Dermis blood vessel endothelial cell (primary cell): ENCODE measurements around the gene NXT1. TPM values are rescaled to one million over a fixed set of nuclear protein-coding genes. Genes with fewer than 3 reads are reported as not detected.

Experiments used
- DNase-seq: peaks from one replicate; pipeline ENCODE4 v3.0.0; 2010
- total RNA-seq: library from RNA; depleted of rRNA; stranded (reverse); fragments of >200 nt; gene quantifications from 2 replicates; pipeline ENCODE4 v1.2.3, GENCODE V29; 2014

The NXT1 gene
- total RNA-seq, 1 donor from 2014 or later: 36.2 TPM

DNA sequence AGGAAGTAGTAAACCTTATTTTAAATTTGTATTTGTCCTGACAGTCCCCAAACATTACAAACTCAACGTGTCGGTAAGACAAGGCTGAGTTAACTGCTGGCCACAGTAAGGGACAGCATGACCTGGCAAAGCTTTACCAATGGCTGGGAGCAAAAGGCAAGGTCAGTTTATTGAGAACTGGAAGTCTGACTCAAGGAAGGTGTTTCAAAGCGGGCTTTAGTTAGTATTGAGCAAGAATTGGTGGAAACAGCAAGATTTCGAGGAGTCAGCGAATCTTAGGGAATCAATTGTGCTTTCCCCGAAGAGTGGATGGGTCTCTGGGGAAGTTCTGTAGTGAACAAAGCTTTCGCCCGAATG, 10.5 kb downstream of the NXT1 start:
- DNase-seq: peak; percentile 45

DNA sequence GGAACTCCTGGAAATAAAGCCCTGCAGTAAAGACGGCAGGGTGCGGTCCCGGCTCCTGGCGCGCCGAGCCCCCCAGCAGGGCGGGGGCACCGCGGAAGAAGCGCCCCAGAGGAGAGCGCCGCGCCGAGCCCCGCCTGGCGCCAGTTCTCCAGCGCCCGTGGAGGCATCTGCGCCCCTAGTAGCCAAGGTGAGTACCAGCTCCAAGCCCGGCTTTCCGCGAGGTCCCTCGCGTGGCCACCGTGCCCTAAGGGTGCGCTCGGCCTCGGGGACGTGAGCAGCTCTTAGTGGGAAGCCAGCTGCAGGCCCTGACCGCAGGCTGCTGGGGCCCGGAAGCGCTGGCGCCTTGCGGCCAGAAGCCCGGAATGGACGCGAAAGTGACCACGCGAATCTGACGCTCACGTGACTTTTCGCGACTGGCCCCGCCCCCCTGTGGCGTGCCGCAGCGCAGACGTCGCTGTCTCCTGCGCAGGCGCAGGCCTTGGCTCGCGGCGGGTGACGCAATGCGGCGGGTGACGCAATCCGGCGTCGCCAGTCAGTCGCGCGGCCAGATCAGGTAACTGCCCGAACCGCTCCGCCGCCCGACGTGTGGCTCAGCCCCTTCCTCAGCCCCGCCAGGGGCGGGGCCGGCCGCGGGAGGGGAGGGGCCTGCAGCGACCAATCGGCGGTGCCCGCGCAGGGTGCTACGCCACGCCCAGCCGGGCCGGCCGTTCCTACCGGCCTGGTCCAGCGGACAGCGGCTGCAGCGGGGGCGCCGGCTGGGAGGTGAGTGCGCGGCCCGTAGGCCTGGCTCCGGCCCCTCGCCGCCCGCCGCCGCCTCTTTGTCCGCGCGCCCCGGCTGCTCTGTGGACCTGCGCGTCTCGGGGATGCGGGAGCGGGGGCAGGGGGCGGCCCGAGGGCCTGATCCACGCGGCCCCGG, 11.1 kb downstream of the NXT1 start, which contains the start of gene GZF1:
Gene GZF1 (plus strand): TSS at position 707 of the 916 bp plus-strand sequence. CDS start 2,202 bp downstream, outside the sequence.
- peak; percentile 99 for DNase-seq

DNA sequence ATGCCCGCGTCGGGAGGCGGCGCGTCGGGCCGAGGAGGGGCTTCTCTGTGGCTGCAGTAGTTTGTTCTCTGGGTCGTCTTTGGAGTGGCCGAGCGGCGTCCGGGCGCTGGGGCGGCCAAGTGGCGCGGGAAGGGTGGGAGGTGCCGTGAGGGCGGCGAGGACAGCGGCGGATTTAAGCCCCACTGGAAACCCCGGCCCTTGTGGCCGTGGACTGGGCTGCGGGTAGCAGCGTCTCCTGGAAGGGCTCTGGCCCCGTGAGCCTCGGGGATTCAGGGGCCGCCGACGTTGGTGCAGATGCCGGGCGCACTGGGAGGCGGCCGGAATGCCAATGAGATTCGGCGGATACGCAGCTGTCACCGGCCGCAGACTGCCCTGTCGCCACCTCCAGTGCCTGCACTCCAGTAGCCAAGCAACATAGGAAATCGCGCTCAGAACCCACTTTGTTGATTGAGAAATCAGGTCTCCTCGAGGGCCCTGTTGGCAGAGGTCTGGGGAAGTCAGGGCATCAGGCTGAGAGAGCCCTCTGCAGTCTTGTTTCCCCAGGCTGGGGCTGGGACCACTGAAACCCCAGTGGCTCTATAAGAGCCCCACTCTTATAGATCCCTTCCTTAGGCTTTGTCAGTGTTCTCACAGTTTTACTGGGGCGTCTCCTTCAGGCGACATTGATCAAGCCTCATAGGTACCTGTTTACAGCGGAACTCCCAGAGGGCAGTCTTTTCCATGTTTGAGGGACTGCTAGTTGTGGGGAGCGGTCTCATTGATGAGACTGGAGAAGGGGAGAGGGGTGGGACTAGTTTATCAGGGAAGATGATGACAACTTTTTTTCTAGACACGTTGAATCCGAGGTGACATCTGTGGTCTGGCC, 12.0 kb downstream of the NXT1 start:
- peak; percentile 70 for DNase-seq

DNA sequence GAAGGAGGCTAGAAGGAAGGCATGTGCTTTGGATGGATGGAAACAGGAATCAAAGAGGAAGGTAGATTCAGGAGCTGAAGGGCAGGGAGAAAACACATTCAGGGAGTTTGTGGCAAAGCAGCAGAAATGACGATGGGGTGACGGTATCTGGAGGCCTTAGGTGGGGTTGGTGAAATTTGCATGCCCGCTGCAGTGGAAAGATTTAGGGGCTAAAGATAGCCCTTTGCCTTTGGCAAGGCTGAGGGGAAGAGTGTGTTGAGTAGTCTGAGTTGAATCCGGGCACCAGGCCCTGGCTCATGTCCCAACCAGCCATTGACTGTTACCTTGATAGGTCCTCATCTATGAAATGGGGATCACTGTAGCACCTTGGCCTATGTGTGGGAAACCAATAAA, 12.7 kb downstream of the NXT1 start:
- no peak for DNase-seq

DNA sequence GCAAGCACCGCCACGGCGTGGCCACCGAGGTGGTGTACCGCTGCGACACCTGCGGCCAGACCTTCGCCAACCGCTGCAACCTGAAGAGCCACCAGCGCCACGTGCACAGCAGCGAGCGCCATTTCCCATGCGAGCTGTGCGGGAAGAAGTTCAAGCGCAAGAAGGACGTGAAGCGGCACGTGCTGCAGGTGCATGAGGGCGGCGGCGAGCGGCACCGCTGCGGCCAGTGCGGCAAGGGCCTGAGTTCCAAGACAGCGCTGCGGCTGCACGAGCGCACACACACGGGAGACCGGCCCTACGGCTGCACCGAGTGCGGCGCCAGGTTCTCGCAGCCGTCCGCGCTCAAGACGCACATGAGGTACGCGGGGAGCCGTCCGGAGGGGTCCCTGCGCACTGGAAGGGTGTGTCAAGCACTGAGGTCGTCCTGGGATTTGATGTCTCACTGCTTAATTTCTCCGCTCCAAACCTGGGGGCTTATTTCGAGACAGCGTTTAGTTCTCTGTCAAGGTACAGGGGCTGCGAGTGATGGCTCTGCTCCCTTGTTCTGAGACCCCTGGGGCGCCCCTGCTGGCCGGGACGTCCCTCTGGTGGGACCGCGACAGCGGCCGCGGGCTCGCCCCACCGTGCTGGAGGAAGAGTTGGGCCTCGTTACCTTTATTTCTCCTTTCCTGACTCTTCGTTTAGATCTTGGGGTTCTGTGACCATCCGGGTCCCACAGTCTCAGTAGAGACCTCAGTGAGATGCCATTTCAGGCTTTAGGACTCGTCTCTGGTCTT, 15.0 kb downstream of the NXT1 start:
- DNase-seq: no peak

DNA sequence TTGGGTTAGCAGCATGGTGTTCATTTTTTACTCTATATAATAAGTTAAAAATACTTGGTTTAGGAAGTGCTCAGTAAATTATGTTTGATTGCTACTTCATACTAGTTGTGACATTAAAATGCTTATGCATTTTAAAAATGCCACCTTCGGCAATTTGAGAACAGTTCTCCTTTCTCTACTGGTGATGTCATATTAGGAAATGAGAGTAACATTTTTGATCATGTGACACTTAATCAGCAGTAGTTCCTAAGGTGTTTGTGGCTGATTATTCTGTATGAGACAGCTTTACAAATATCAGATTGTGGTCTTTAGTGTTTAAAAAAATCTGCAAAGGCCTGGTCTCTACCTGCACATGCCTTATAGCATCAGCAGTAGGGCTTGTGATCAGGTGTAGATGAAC, 15.8 kb downstream of the NXT1 start:
- DNase-seq: peak; percentile 46

DNA sequence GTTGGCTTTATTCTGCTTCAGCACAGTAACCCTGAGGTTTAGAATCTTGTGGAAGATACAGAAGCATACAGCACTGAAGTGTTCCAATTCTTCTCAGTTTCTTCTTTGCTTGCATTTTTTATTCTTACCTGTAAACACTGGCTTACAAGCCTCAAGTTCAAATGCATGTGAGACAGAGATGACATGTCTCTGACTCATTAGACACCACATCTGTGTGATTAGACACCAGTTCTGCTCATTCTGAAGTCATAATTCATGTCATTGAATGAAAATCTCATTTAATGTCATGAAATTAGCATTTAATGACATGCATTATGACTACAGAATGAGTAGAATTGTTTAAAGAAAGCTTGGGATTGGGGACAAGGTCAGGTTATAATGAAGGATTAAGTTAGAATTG, 17.2 kb downstream of the NXT1 start:
- DNase-seq: no peak

DNA sequence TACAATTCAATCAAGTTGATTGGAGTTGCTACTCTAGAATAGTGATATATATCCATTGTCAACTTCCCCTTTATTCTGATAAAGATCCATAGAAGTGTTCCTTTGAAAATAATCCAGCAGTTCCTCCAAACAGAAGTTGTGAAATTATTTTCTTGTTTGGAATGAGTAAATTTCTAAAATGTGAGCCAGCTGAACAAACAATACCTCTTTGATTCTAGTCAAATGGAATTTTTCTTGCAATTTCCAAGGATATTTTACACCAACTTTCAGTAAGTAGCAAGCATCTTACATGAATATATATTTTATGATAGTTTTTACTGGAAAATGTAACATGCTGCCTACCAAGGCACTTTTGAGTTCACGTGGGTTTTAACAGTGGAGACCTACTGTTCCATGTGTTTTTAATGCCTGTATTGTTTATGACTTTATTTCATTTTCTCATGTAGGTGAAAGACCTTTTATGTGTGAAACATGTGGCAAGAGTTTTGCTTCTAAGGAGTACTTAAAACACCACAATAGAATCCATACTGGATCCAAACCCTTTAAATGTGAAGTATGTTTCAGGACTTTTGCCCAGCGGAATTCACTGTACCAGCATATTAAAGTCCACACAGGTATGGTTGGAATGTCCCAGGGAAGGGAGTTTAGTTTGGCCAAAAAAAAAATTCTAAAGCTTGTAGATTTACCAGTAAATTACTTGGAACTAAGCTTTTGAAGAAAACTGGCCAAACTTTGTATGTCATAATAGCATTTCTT, 17.9 kb downstream of the NXT1 start:
- no peak for DNase-seq

DNA sequence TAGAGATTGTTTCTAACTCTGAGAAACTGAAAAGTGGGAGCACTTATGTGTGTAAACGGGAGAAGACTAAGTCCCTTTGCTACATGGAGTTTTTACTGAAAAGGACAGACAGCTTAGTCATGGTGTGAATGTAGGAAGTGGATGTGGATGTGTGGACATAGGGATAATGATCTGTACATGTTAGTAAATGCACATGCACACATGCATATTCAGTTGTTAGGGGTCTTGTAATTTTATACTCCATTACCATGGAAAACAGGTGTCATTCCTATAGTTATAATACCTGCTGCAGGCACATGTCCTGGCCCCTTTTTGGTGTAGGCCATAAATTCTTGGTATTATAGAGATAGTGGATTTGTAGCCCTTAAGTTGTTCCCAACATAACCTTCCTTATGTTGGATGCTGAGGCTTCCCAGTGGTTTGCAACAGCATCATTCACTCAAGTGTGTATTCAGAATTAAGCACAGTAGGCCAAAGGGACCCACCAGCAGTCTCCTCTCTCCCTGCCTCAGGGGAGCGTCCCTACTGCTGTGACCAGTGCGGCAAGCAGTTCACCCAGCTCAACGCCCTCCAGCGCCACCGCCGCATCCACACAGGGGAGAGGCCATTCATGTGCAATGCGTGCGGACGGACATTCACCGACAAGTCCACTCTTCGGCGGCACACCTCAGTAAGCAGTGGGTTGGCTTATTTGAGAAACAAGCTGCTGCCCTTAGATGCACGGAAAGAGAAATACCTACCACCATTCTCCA, 18.7 kb downstream of the NXT1 start:
- DNase-seq: no peak

DNA sequence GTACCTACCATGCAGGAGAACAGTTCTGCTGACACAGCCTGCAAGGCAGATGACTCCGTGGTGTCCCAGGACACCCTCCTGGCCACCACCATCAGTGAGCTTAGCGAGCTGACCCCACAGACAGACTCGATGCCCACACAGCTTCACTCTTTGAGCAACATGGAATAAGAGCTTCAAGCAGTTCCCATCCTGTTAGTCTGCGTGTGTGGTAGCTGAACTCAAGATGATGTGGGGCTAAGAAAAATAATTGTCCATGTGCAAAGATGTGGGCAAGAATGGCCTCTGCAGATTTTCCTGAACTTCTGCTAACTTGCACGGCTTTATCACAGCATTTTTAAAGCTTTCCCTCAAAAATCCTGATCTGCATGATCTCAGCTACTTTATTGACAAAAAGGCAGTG, 19.7 kb downstream of the NXT1 start:
- no peak for DNase-seq

DNA sequence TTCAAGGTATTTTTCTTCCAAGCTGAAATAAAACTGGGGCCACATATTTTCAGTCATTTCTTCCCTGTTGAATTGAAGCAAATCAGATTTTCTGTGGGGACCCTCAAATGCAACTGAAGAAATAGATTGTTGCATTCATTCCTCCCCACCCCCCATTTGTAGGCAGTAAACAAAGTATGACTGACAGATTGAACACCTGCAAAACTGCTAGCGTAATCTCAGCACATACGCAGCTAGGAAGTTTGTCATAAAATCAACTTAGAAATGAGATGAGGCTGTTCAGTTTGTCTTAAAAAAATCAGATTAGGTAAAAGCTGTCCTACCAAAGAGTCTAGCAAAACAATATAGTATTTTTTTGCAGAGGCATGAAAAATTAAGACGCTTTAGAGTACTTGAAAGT, 20.3 kb downstream of the NXT1 start:
- no peak for DNase-seq

DNA sequence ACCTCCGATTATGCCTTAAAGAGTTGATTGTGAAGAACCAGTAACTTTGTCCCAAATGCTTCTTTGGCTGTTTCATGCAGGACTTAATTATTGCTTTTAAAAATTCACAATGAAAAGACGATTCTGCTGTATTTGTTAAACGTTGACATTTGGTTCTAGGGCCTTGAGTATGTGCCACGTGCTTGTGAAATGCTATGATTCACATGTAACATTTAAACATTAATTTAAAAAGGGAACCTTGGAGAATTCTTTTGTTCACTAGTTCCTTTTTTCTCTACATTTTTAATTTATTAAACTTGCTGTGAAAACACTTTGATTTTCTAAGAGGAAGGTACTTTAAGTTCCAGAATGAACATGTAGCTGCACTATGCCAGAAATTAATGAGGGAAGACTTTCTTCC, 20.9 kb downstream of the NXT1 start:
- DNase-seq: no peak

DNA sequence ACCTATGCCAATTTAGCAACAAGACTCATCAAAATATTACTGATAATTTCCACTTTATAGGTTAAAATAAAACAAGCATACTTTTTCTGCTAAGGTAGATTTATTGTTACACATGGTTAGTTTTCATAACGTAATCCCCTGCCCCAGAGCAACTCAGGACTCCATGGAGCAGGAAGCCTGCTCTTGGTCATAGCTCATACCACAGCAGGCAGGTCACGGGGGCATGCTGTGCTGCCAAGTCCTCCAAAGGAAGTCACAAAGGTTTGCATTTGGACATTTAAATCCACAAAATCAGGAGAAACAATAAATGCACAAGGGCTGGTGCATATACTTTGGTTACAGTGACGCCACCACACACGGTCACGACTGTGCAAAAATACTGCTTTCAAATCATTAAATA, 23.9 kb downstream of the NXT1 start:
- DNase-seq: peak; percentile 85

DNA sequence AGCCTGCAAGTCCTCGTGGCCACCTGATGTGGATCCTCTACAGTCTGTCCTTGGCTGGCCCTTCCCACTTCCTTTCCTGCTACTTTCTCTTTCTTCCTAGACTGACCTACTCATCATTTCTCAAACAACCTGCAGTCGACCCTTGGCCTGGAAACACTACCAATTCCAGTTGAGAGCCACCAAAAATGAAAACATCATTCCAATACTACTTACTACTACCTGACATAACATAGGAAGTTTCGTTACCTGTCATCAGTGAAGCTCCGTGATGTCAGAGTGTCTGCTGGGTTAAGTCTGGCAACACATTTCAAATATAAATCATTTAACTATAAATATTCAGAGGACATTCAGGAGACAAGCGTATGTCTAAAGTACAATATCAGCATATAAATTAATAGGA, 25.2 kb downstream of the NXT1 start:
- DNase-seq: no peak

DNA sequence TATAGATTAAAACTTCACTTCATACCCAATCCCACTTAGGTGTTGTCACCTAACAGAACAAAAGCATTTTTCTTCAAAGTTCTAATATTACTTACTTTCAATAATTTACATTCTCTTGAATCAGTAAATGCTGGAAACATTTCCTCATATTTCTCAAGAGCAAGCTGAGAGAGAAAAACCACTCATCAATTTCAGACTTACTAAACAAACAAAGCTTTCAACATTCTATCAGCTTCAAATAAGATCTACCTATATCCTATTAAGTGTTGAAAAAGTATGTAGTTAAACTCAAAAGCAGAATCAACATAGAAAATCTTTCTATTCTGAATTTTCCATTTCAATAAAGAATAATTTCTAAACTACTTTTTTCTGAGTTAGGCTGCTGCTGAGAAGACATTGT, 29.2 kb downstream of the NXT1 start:
- no peak for DNase-seq

DNA sequence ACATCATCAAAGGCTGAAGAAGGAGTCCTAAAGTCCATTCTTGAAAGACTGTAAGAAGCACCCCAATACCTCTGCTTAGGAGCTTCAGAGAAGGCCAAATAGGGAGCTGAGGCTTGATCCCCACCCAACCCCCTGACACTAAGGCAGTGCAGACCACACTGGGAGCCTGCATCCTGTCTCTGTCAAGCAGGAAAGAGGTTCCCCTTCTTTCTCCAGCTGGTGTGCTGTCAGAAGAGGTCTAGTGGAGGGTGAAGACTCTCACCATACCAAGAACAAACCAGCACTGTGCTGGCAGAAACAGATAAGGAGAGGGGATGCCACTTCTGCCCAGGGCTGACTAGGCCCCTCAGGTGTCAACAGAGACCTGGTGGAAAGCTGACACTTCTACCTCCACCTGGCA, 31.3 kb downstream of the NXT1 start:
- DNase-seq: no peak

DNA sequence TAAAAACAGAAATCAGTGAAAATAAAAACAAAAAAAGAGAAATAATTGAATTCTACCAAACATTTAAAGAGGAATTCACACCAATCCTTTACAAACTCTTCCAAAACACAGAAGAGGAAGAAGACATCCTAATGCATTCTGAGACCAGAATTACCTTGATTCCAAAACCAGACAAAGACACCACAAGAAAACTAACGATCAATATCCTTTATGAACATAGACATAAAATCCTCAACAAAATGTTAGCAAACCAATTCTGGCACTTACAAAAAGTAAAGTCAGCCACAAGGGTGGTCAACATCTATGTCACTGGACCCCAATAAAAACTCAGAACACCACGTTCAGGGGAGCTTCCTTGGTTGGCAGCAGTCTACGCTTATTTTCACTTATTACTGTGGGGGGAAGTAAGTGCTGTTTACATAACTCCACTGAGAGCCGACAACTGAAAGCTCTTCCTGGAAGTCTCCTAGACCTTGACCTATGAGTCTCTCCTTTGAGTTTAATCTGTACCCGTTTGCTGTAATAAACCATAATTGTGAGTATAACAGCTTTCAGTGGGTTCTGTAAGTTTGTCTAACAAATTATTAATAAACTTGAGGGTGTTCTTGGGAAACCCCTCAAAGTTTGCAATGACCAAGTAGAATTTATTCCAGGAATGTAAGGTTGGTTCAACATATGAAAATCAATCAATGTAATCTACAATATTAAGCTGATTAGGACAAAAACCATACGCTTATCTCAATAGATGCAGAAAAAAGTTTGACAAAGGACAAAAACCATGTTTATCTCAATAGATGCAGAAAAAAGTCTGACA, 35.9 kb downstream of the NXT1 start:
- DNase-seq: peak; percentile 45

DNA sequence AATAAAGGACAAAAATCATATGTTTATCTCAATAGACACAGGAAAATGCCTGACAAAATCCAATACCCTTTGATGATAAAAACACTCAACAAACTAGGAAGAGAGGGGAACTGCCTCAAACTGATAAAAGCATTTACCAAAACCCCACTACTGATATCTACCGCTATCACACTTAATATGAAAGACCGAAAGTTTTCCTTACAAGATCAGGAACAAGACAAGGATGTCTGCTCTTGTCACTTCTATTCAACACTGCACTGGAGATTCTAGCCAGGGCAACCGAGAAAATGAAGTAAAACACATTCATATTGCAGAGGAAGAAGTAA, 36.5 kb downstream of the NXT1 start:
- no peak for DNase-seq

DNA sequence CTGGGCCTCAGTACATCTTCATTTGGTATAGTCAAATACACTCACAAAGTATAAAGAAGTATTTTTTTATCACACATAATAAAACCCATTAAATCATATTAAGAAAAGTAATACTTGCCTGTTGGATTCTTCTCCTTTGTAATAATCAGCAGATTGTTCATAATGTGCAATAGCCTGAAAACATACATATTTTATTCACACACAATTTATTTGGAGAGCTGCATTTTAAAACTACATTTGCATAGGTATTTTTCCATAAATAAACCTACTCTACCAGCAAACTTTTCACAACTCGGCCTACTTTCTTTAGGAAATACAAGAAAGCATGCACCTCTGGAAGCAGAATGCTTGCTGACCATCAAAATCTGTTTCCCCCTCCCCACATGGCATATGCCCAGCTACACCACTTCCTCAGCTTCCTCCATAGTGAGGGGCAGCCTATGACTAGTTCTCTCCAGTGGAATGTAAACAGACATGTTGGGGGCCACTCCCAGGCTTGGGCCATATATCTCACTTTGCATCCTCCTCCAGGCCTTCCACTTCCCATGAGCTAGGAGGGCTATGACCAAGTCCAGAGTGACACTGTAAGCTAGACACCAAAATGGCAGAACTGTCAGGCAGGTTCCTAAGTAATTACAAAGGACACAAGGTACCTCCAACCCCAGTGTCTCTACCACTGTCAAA, 39.6 kb downstream of the NXT1 start:
- no peak for DNase-seq

DNA sequence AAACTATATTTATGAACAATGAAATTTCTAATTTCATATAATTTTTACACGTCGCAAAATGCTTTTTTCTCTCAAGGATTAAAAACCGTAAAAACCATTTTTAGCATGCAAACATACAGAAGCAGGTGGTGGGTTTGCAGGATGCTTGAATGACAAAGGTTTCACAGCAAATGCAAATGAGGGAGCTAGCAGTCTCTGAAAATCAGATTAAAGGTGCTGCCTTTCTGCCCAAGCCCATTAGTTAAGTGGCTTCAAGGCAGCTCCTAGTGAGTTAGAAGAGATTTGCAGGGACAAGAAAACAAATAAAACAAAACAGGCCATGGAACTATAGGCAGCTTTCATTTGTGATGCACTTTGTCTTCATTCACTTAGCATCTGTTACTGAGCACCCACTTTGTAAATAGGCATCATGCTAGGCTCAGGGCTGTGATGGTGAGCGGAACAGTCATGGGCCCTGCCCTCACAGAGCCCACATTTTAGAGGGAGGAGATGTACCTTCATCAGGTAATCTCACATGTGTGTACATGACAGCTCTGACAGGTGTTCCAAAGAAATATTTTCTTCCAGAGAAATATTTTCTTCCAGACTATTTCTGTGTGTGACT, 41.2 kb downstream of the NXT1 start:
- no peak for DNase-seq
